IPS-18c (cell line): ENCODE data around the gene TMEM176B.
"Not testable (repeated sequence)": the region's sequence is repeated elsewhere in the genome, so short reads cannot be mapped to it uniquely, and the experiment has no call there.

Experiments used
- H3K4me3 ChIP-seq: 2 replicates; pipeline ENCODE4 v1.7.0; 2013; ENCODE audit warnings: low read depth, mild to moderate bottlenecking, low read length, moderate library complexity; ENCODE audit not compliant: insufficient read depth
- H3K9me3 ChIP-seq: one replicate; pipeline ENCODE4 v1.6.1; 2013; ENCODE audit warnings: mild to moderate bottlenecking, low read length, moderate library complexity; ENCODE audit not compliant: control insufficient read depth, insufficient read depth

TMEM176B gene

DNA sequence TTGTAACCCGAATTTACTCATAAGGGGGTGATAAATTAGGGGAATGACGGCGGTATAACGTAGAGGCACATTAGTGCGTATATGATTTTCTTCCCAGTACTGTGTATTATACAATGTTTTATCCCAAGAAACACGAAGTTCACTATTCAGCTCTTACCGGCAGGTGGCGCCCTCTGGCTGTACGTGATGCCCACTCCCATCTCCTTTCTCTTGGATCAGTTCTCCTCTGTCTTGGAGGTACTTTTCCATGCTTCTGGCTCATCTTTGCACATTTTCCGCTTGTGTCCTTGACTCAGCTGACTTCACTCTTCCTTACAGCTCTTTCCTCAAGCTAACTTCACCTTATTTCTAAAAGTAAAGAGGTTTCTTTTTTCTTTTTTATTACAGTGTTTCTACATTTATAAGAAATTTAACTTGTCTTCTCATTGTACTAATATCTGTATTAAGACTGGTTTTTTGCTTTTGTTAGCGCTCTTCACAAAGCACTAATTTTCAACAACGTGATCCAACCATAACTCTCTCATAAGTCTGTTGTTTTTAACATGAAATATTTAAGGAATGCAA lies 21.3 kb downstream of the TMEM176B start:
- Histone ChIP-seq H3K4me3 (no peak overlapping the region), H3K9me3 (no peaks in the 10 kb centered on the region)

DNA sequence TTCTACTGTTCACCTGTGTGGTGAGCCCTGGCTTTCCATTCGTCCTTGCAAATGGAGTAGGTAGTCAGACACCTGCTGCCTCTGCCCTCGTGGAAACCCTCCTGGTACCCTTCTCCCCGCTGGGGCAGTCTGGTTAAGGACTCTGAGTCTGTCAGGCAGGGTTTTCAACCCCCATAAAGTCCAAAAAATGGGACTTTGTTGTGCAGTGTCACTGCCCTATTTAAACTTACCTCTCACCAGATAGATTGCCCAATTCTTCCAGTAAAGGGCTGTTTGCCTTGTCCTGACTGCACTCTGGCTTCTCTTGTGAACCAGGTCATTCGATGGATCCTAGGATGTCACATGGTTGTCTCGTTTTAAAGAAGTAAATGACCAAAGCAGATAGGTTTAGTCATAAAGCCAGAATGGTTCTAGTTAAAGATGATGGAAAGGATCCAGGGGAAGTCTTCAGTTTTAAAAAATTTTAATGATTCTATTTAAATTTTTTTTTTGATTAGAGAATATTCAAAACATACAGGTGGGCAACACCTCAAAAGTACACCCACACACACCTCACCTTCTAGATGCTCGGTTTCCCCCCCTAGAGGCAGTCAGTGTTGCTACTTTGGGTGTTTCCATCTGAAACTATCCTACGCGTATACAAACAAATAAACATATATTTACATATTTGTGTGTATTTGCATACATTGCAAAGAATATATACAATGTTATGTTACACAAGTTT lies 22.0 kb downstream of the TMEM176B start:
- no peaks in the 10 kb centered on the region for H3K9me3 ChIP-seq
- no peak overlapping the region for H3K4me3 ChIP-seq

DNA sequence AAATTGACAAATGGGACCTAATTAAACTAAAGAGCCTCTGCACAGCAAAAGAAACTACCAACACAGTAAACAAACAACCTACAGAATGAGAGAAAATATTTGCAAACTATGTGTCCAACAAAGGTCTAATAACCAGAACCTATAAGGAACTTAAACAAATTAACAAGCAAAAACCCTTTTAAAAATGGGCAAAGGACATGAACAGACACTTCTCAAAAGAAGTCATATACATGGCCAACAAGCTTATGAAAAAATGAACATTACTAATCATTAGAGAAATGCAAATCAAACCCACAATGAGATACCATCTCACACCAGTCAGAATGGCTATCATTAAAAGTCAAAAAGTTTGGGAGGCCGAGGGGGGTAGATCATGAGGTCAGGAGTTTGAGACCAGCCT lies 26.0 kb downstream of the TMEM176B start:
- H3K4me3 ChIP-seq, H3K9me3 ChIP-seq: not testable (repeated sequence)

DNA sequence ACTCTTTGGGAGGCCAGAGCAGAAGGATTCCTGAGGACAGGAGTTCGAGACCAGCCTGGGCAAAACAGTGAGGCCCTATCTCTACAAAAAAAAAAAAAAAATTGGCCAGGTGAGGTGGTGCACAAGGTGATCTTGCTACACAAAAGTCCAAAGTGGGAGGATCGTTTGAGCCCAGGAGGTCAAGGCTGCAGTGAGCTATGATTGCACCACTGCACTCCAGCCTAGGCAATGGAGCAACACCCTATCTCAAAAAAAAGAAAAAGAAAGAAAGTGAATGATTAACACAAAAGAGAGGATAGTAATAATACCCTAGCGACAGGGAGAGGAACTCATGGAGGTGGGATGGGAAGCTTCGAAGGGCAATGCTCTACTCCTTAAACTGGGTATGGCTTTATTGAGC lies 30.4 kb downstream of the TMEM176B start:
- no peak overlapping the region for H3K4me3 ChIP-seq
- H3K9me3 ChIP-seq, result no peaks in the 10 kb centered on the region

DNA sequence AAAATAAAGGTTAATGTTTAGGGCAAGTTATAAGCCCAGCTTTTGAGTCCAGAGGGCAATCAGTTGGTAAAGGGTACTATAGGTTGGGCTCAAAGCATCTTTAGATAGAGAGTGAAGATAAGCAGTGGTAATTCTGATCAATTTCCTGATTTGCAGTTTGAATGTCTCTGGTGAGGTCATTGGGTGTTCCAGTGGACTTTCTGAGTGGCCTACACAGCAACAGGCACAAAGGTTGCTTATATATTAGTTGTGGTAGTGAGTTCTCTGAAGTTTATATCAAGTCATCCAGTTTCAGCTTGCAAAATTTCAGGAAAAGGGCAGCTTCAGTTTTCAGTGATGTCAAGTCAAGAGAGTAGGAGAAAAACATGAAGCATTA lies 33.8 kb downstream of the TMEM176B start:
- Histone ChIP-seq H3K9me3 (no peaks in the 10 kb centered on the region), H3K4me3 (no peak overlapping the region)

DNA sequence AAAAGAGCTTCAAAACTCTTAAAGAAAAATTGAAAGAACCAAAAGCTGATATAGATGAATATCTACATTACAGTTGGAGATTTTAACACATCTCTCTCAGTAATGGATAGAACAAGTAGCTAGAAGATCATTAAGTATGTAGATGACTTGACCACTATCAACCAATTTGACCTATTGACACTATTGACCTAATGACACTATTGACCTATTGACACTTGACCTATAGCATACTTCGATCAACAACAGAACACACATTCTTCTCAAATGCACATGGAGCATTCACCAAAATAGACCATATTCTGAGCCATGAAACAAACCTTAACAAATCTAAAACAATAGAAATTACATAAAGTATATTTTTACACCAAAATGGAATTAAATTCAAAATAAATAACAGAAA lies 40.7 kb downstream of the TMEM176B start:
- H3K4me3 ChIP-seq, result no peak overlapping the region
- no peaks in the 10 kb centered on the region for H3K9me3 ChIP-seq

DNA sequence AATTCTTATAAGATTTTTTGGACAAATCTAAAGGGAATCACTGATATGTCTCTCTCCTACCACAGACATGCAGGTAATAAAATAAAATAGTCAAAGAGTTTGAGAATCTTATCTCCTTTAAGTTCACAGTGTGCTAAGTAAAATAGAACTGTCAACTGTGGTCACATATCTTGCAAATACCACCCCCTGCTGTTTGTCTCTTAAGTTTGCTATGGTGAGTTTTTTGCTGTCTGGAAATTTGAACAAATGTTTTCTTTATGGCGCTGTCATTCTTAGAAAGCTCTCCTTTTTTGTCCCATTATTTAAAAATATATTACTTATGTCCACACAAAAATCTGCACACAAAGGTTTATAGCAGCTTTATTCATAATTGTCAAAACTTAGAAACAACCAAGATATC lies 43.3 kb downstream of the TMEM176B start:
- Histone ChIP-seq H3K4me3 (no peak overlapping the region), H3K9me3 (no peaks in the 10 kb centered on the region)

DNA sequence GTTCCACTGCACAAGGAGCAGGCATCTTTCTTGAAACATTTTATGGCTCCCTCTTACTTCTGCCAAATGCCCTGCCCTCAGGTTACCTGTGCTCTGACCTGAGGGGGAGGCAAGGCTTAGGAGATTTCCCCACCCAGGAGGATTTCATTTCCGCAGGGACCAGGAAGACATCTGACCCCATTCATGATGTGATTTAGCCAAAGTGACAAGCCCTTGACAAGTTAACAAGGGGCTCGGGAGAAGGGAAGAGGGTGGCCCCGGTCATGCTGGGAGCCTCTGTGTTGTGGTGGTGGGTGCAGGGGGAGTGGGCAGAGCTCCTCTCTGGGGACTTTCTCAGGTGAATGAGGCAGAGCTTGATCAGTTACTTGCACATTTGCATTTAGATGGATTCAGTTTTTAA lies 44.0 kb downstream of the TMEM176B start:
- Histone ChIP-seq H3K9me3 (no peaks in the 10 kb centered on the region), H3K4me3 (no peak overlapping the region)

DNA sequence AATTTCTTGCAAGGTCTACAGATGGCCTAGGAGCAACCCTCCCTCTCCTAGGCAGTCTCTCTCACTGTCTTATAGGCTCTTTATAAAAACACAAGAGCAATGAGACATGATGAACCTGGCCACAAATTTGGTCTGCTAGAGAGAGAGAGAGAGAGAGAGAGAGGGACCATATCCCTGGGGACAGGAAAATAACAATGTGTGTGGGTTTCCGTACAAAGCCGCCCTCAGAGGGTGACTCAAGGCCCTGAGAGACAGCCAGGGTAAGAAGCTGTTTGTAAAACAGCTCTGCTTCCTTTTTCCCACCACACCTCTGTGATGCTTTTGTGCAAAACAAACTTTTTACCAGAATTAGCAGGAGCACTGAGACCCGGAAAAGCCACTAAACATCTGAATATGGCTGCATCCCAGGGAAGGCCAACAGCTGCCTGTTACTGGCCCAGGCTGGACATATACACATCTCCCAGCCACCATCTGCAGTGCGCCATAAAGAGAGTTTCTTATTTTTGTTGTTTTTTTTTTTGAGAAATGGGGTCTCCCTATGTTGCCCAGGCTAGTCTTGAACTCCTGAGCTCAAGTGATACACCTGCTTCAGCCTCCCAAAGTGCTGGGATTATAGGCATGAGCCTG lies 44.6 kb downstream of the TMEM176B start:
- H3K9me3 ChIP-seq, result no peaks in the 10 kb centered on the region

DNA sequence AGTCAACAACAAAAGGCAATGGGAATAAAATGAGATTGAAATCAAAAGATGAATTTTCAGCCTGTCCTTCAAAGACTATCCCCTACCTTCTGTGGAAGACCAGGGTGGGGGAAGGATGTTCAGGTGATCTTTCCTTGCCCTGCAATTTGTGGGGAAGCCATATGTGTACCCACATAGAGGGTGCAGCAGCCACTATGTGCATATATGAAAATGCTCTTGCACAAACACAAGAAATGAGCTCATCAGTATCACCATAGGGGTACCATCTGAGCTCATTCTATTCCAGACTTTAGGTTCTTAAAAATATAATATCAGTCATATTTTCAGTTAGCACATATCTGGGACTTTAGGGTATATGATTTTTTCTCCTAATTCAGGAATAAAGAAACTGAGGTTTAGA lies 45.2 kb downstream of the TMEM176B start:
- H3K4me3 ChIP-seq, result no peak overlapping the region
- no peaks in the 10 kb centered on the region for H3K9me3 ChIP-seq

More for the DNA sequence above, 44.6 kb downstream of the TMEM176B start:
- no peak overlapping the region for H3K4me3 ChIP-seq

DNA sequence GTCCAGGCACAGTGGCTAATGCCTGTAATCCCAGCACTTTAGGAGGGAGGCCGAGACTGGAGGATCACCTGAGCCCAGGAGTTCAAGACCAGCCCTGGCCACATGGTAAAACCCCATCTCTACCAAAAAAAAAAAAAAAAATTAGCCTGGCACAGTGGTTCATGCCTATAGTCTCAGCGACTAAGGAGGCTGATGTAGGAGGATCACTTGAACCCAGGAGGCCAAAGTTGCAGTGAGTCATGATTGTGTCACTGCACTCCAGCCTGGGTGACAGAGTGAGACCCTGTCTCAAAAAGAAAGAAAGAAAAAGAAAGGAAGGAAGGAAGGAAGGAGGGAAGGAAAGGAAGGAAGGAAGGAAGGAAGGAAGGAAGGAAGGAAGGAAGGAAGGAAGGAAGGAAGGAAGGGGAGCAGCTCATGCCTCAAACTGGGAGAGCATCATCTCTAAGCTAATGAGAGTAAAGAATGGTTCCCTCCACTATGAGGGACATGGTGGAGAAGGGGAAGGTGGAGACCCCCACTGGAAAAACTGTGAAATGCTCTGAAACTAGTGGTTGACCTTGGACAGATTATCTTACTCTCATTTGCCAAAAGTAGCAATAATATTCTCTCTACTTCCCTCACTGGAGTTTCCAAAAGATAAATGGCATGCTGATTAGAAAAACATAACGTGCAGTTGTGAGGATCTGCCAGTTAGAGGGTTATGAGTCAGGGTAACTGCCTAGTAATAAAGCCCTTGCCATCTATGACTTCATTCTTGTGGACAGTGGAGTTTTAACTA lies 46.1 kb downstream of the TMEM176B start:
- Histone ChIP-seq H3K9me3 (no peaks in the 10 kb centered on the region), H3K4me3 (no peak overlapping the region)

DNA sequence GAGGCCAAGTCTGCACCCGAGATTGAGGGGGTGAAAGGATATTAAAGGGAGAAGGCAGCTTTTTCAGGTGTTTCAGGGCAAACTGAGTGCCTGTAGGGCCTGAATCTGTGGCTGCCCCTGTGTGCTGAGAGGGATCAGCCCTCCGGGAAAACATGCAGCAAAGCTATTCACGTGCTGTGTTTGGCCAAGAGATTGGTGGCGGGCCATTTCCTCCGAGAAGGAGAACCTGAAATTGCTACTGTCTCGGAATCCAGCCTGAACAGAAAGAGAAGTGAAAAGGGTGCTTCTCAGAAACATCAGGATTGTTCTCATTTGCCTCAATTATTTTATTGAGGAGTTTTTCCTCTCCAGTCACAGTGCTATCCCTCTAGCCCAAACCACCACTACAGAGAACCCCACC lies 46.9 kb downstream of the TMEM176B start:
- Histone ChIP-seq H3K4me3 (no peak overlapping the region), H3K9me3 (no peaks in the 10 kb centered on the region)

DNA sequence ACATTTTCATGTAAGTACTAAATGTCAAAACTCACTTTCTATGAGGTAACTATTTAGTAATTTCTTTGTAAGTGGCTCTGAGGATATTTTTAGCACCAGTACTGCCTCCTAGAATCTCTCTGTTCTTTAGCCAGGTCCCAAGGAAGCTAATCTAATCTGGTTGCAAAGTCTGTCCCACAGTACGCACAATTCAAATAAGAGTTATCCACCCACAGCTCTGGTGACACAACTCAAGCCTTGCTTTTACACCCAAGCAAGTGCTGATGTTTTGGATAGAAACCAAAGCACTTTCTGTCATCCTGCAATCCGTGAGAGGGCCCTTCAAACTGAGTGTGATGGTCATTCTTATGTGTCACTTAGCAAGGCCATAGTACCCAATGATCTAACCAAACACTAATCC lies 48.5 kb downstream of the TMEM176B start:
- H3K4me3 ChIP-seq, result no peak overlapping the region
- H3K9me3 ChIP-seq, result no peaks in the 10 kb centered on the region

DNA sequence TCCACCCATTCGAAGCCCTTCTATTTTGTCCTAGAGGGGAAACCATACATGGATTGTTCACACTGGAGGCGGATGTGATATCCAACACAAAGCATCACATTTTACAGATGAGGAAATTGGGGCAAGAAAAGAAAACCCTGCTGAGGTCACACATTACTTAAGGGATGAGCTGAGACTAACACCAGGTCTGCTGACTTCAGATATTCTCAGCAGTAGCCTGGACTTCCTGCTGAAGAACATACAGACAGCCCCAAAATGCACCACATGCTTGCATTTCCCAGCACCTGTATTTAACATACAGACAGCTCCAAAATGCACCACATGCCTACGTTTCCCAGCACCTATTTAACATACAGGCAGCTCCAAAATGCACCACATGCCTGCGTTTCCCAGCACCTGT lies 51.8 kb downstream of the TMEM176B start:
- no peak overlapping the region for H3K4me3 ChIP-seq
- H3K9me3 ChIP-seq, result no peaks in the 10 kb centered on the region

DNA sequence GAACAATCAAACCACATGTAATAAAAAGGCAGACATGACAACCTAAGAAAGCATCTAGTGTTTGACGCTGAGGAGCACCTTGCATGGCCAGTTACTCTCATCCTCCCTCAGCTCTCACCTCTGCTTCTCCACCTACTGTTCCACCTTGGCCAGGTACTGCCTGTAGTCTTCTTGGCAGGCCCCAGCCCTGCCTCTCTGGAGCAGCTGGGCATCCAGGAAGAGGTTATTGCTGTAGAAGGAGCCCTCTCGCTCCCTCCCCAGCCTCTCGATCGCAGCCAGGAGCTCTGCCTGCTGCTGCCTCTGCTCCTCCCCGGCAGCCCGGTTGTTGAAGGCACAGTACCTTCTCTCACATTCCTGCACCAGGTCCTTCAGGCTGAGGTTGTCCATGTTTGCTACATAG lies 53.2 kb downstream of the TMEM176B start:
- Histone ChIP-seq H3K4me3 (no peak overlapping the region), H3K9me3 (no peaks in the 10 kb centered on the region)

DNA sequence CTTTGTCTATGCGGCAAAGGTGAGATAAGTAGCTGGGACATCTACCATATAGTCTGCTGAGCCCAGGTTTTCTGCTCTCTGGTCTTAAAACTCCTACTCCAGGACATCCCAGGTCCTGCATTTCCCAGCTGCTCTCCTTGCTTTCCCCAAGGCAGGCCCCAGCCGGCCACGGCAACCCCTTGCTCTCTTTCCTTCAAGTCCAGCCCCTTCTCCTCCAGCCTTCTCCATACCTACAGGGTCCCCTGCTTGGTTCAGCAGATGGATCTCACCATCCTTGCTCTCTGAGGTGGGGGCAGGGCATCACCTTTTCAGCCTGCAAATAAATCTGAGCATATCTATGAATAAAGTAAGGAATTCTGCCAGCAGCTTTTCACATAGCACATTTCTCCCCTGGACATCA lies 54.3 kb downstream of the TMEM176B start:
- Histone ChIP-seq H3K9me3 (no peaks in the 10 kb centered on the region), H3K4me3 (no peak overlapping the region)

DNA sequence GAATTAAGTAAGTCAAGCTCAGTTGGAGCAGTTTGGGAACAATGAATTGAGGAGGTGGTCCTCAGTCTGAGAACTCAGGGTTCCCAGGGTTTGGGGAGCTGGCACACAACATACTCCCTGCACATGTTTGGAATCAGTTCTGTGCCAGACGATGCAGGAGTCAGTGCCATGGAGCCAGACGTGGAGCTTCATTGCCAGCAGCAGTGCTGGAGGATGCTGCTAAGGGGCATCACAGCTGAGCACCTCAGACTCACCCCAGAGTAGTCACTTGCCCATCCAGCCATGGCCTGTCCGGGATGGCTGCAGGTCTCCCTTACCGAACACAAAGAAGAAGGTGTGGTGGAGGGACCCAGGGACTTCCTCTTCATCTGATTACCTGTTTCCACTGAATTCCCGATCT lies 55.1 kb downstream of the TMEM176B start:
- H3K4me3 ChIP-seq, result no peak overlapping the region
- H3K9me3 ChIP-seq, result no peaks in the 10 kb centered on the region

DNA sequence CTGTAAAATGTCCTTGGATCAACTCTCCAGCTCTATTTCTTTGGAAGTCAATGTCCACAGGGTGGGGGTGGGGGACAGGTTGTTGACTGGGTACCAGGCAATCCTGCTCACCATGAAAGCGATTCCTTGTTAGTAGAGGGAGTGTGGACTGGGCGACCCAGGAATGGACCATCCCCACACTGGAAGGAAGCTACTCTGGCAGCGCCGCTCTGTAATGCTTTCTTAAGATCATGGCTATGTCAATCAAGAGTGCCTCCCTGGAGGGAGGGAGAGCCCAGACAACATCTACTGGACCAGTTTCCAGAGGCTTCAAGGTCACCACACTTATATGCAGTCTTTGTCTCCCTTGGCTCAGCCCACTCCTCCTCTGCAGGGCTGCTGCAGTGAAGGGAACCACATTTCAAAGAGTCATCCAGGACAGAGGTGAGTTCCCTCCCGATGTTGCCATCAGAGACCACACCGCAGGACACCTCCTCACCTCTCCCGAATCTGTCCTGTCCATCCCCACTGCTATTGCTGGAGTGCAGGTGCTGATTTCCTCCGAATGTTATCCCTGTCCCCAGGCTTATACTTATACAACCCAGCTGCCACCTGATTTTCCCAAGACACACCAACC lies 56.0 kb downstream of the TMEM176B start:
- no peaks in the 10 kb centered on the region for H3K9me3 ChIP-seq
- no peak overlapping the region for H3K4me3 ChIP-seq
